GM18520 (cell line): ENCODE data around the gene ZC3H12A.
A peak's percentile ranks its signal among the peaks of the same experiment; 100 is the strongest.

Experiments
- ATAC-seq: cut with Tn5 transposase; IDR thresholded peaks from one replicate; pipeline ENCODE4 v1.9.1; 2021; ENCODE audit not compliant: unreplicated experiment

ZC3H12A gene

GRCh38 chr1:37474046-37474696, at the start of gene ZC3H12A:
Gene ZC3H12A (plus strand): TSS chr1:37474580. CDS start chr1:37475497, 917 bp downstream.
- peak; percentile 39 for ATAC-seq

DNA sequence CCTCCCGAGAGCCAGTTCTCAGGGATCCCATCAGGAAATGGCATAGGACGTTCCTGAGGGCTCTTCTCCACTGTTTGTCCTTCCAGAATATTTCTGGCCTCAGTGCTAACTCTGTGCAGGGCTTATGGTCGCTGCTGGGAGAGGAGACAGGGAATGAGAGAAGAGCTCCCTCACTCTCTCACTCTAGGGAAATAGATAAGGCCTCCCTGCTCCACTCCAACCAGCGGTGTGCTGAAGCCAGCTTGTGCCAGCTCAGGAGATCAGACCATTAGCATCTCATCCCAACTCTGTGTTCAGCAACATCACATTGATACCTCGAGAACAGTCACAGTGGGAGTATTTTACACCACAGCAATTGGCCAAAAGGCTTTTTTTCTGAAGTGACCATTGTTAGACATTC, 49.2 kb upstream of the ZC3H12A start:
- ATAC-seq: no peak

DNA sequence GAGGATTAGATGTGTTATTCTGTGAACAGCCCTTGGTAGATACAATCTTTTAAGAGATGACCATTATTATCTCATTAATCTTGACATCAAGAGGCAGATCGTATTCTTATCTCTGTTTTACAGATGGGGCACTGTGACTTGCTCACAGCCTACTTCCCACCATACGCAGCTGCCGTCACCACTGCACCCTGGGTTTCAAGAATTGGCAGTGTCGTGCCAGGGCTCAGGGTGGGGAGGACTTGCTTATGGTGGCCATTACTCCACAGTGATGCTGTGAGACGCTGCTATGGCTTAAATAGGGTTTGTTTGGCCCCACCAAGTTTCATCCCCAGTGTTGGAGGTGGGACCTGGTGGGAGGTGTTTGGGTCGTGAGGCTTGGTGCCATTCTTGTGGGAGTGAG, 45.4 kb upstream of the ZC3H12A start:
- ATAC-seq: no peak

DNA sequence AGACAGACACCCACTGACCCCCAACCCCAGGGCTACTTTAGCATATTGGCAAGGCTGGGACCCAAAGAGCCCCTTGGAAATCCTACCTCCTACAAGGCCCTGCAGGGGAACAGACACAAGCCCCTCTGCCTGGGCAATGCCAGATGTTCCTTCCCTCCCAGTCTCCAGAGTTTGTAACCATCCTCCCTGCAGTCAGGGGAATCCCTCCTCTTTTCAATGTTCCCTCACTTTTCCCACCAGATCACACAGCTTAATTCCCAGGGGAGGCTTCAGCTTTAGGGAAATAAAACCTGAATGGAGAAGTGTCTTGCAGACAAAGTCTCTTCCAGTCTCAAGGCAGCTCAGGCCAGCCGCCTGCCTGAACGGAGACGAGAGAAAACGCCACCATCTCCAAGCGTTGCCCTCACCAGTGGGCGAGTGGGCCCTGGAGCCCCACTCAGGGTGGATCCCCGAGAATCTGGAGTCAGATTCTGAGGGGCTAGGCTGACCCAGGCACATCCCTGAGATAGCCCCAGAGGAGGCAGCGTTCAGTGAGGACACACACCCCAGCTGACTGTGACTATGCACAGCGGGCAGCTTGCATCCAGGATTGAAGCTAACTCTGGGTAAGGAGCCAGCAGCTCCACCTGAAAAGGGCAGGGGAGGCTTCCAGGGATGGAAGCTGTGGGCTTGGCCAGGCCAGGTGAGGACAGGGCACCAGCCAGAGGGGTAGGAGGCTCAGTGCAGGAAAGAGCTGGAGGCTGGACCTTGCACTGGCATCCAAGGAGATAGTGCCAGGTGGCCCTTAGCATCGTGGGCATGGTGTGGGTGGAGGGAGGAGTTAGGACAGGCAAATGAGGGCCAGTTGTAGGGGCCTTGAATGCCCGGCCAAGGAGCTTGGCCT, 44.0 kb upstream of the ZC3H12A start:
- ATAC-seq: no peak

DNA sequence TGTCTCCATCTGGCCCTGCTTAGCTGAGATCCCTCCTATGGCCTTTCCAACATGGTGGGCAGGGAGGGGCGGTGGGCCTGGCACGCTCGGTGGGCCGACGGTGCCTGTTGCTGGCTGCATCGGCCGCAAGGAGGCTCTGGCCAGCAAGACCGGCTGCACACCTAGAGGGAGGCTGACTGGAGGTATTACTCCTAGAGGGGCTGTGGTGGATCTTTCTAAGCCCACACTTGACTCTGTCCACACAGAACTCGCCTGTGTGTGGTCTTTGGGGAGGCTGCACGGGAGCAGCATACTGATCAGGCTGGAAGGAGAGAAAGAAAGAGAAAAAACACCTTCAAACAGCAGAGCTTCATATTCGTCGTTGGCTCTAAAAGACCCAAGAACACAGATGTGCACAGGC, 41.7 kb upstream of the ZC3H12A start:
- no peak for ATAC-seq

DNA sequence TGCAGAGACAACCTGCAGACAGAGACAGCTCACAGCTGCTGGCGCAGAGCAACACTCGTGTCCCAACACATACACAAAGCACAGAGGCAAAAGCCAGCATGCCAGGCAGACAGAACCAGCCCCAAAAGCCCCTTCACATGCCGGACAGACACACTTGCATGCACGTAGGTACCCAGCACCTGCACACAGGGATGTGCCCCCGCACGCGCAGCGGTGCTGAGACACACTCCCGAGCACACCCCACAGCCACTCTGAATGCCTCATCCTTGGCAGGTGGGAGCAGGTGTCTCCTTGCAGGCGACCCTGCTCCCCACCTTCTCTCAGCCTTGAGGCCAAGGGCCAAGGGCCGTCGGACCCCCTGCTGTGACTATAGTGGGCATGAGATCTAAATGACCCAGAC, 41.2 kb upstream of the ZC3H12A start:
- no peak for ATAC-seq

- ATAC-seq: no peak
These were observed 39.8 kb upstream of the ZC3H12A start for GRCh38 chr1:37434292-37435225.

DNA sequence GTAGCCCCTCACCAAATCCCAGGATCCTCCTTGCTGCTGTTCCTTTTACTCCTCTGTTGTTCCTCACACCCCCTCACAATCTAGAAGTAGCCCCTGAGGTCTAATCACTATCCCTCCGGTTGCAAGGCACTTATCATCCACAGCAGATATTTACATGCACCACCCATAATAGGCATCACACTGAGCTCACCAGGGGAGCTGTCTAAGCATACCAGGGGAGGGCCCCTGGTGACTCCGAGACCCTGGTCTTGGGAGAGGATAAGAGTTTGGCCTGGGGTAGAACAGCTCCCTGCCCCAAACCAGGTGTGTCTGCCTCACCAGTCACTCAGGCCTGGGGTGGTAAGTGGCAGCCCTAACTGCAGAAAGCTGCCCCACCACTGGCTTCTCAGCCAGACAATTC, 37.3 kb upstream of the ZC3H12A start:
- no peak for ATAC-seq

GRCh38 chr1:37438037-37438868, 36.1 kb upstream of the ZC3H12A start:
- ATAC-seq: no peak

GRCh38 chr1:37438869-37439343, 35.5 kb upstream of the ZC3H12A start:
- ATAC-seq: no peak

- ATAC-seq: no peak
These were observed 34.9 kb upstream of the ZC3H12A start for GRCh38 chr1:37439349-37439995.

DNA sequence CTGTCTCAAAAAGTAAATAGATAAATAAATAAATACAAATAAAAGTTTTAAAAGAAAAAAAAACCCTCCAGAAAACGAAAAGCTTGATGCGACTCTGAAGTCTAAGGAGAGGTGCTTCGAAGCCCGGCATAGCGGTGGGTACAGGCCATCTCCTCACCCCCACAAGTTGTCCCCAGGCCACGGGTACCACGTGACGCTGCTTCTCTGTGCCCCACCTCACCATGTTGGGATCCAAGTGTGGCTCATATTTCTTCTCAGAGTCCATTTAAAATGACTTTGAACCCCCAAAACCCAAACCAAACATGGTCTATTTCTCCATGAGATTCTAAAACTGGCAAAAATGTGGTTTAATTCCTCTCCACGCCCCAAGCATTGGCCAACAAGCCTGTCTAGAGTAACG, 32.9 kb upstream of the ZC3H12A start:
- ATAC-seq: no peak

DNA sequence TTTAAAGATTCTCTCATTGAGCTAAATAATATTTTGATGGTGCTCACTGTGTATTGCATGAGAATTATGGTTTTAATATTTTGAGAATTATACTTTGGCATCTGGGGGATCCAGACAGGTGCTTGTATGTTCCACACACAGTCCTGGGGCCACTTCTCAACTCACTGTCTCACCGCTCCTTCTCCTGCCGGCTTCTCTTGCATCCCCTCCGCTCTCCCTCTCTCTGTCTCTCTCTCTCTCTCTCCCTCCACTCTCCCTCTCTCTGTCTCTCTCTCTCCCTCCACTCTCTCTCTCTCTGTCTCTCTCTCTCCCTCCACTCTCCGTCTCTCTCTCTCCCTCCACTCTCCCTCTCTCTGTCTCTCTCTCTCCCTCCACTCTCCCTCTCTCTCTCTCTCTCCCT, 32.2 kb upstream of the ZC3H12A start:
- no peak for ATAC-seq

DNA sequence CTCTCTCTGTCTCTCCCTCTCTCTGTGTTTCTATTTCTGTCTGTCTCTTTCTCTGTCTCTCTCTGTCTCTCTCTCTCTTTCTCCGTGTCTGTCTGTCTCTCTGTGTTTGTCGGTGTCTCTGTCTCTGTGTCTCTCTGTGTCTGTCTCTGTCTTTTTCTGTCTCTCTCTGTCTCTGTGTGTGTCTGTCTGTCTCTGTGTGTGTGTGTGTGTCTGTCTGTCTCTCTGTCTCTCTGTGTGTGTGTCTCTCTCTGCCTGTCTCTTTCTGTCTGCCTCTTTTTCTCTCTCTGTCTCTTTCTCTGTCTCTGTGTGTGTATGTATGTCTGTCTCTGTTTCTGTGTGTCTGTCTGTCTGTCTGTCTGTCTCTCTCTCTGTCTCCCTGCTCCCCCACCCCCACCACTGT, 31.7 kb upstream of the ZC3H12A start:
- ATAC-seq: no peak

DNA sequence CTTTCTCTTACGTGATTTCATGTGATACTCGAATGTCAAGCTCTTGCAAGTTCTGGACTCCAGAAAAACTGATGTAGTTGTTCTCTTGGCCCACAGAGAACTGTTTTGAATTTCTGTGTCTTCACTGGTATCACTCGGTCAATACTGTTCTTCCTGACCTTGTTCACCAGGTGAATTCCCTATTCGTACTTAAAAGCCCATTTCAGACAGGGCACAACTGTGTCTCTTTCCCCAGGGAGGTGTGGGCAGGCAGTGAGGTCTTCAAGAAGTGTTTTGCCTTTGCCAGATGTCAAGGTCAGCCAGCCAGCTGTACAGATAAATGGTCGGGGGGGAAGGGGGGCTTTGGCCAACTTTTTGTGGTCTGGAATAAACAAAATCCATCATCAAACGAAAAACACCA, 27.5 kb upstream of the ZC3H12A start:
- no peak for ATAC-seq

DNA sequence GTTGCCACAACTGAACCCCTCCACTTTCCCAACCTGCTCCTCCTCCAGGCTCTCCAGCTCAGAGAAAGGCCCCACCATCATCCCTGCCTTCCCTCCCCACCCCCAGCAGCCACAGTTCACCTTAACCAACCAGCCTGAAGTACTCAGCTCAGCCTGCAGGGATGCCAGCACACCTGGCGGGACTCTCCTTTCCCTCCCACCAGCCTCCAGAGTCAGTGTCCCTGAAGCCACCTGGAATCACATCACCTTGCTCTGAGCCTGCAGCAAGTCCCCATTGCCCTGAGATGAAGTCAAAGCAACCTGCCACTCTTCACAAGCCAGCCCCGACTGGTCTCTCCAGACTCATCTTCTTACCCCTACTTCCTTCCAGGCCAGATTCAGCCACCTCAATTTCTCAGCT, 26.2 kb upstream of the ZC3H12A start:
- no peak for ATAC-seq

DNA sequence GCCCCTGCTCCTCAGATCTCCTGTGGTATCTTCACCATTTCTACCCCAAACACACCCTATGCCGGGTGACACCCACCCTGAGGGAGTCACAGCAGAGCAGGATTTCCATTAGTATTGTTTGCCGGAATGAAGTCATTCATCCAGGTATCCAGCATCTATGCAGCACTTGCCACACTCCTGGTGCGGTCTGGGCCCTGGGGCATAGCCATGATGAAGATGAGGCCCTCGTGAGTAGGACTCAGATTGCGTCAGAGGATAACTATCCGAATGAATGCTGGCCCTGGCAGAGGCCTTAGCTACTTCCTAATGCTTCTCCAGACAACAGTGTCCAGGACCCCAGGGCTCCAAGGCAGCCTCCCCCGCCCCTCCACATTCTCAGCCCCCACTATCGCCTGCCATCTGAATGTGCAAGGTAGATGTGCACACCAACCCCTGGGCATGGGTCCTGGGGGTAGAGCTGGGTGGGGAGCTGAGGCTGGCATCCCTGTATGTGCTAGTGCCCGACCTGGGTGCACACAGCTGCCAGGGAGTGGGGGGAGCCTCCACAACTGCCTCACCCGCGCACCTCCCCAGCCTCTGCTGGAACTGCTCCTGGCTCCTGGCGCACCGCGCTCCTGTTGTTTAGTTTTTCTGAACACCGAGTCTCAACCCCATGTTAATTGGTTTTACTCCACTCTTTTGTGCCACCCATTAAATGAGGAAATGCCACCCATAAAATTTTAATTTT, 25.5 kb upstream of the ZC3H12A start:
- no peak for ATAC-seq

GRCh38 chr1:37449936-37450335, 24.4 kb upstream of the ZC3H12A start:
- ATAC-seq: no peak

- no peak for ATAC-seq
These were observed 22.0 kb upstream of the ZC3H12A start for GRCh38 chr1:37452416-37452815.
